HEK293 (cell line): ENCODE measurements around the gene DHRS12.

Source experiments
- CTCF ChIA-PET: fragments of 350-600 bp; formaldehyde crosslinking; extraction: SDS; loops from one replicate; lab custom pipeline; 2021; ENCODE audit warnings: antibody characterized with exemption; lab: Yijun Ruan, JAX
- POLR2A ChIA-PET: fragments of 300-600 bp; formaldehyde crosslinking; extraction: SDS; loops from one replicate; lab custom pipeline; 2020; ENCODE audit warnings: antibody characterized with exemption, inconsistent platforms; lab: Yijun Ruan, JAX
- H3K27ac ChIP-seq: fragments of 200-500 bp; sonication (Bioruptor generic); 2 replicates; pipeline ENCODE4 v1.5.1; 2014; ENCODE audit warnings: low read depth, low read length, control low read depth, inconsistent platforms; ENCODE audit errors: extremely low read depth
- H3K36me3 ChIP-seq, 2 experiments: fragments of 200-500 bp in 1 of 2; sonication (Bioruptor generic) in 1 of 2; 1 replicate in 1 of 2; 2 replicates in 1 of 2; pipeline ENCODE4 v1.5.1; 2014 to 2017; ENCODE audit warnings: inconsistent platforms in 2 of 2, low read length in 2 of 2; ENCODE audit not compliant: control insufficient read depth in 2 of 2, insufficient read depth in 1 of 2
- H3K4me1 ChIP-seq: fragments of 200-500 bp; sonication (Bioruptor generic); 2 replicates; pipeline ENCODE4 v1.5.1; 2014; ENCODE audit warnings: mild to moderate bottlenecking, low read length, inconsistent platforms; ENCODE audit not compliant: control insufficient read depth, insufficient read depth
- H3K4me3 ChIP-seq: 2 replicates; pipeline ENCODE4 v1.5.1; 2011; ENCODE audit warnings: low read depth, mild to moderate bottlenecking, control low read depth, low read length, moderate library complexity
- H3K9me3 ChIP-seq: fragments of 200-500 bp; sonication (Bioruptor generic); 2 replicates; pipeline ENCODE4 v1.5.1; 2014; ENCODE audit warnings: low read depth, low read length, inconsistent platforms; ENCODE audit not compliant: control insufficient read depth, insufficient read depth
- GLIS2 ChIP-seq: fragments of 450-650 bp; formaldehyde crosslinking; IDR thresholded peaks from 2 replicates; pipeline ENCODE4 v1.5.1; 2016; ENCODE audit warnings: missing biosample characterization, missing genetic modification characterization
- IKZF3 ChIP-seq: fragments of 450-650 bp; IDR thresholded peaks from 2 replicates; pipeline ENCODE4 v1.5.0; 2018; ENCODE audit warnings: missing biosample characterization, mild to moderate bottlenecking, missing genetic modification characterization, moderate library complexity
- KLF16 ChIP-seq: fragments of 450-650 bp; formaldehyde crosslinking; IDR thresholded peaks from 2 replicates; pipeline ENCODE4 v1.5.1; 2017; ENCODE audit warnings: missing biosample characterization, missing genetic modification characterization
- OVOL3 ChIP-seq: fragments of 450-650 bp; formaldehyde crosslinking; IDR thresholded peaks from 2 replicates; pipeline ENCODE4 v1.5.1; 2016; ENCODE audit warnings: missing biosample characterization, missing genetic modification characterization
- SCRT1 ChIP-seq: fragments of 450-650 bp; formaldehyde crosslinking; IDR thresholded peaks from 2 replicates; pipeline ENCODE4 v1.5.1; 2016; ENCODE audit warnings: missing biosample characterization, missing genetic modification characterization, borderline replicate concordance
- SP7 ChIP-seq: fragments of 450-650 bp; formaldehyde crosslinking; IDR thresholded peaks from 2 replicates; pipeline ENCODE4 v1.5.1; 2016; ENCODE audit warnings: missing biosample characterization, missing genetic modification characterization
- TCF7L2 ChIP-seq: IDR thresholded peaks from 2 replicates; pipeline ENCODE4 v1.6.1; 2011; ENCODE audit warnings: low read depth, mild to moderate bottlenecking, inconsistent platforms, low read length, moderate library complexity, borderline replicate concordance
- YY1 ChIP-seq: fragments of 450-650 bp; formaldehyde crosslinking; IDR thresholded peaks from 2 replicates; pipeline ENCODE4 v1.5.1; 2018; ENCODE audit warnings: missing biosample characterization, missing genetic modification characterization
- ZBTB7A ChIP-seq: fragments of 450-650 bp; formaldehyde crosslinking; IDR thresholded peaks from 2 replicates; pipeline ENCODE4 v1.5.1; 2016; ENCODE audit warnings: low read depth, missing biosample characterization, missing genetic modification characterization
- ZNF133 ChIP-seq: fragments of 450-650 bp; formaldehyde crosslinking; IDR thresholded peaks from 2 replicates; pipeline ENCODE4 v1.5.1; 2016; ENCODE audit warnings: missing biosample characterization, missing genetic modification characterization
- ZNF138 ChIP-seq: fragments of 450-650 bp; formaldehyde crosslinking; IDR thresholded peaks from 2 replicates; pipeline ENCODE4 v1.5.1; 2016; ENCODE audit warnings: missing biosample characterization, missing genetic modification characterization, borderline replicate concordance
- ZNF16 ChIP-seq: fragments of 450-650 bp; formaldehyde crosslinking; IDR thresholded peaks from 2 replicates; pipeline ENCODE4 v1.5.1; 2016; ENCODE audit warnings: low read depth, missing biosample characterization, missing genetic modification characterization
- ZNF335 ChIP-seq: fragments of 450-650 bp; formaldehyde crosslinking; conservative IDR thresholded peaks from 2 replicates; pipeline ENCODE4 v1.5.1; 2016; ENCODE audit warnings: missing biosample characterization, missing genetic modification characterization
- ZNF571 ChIP-seq: fragments of 450-650 bp; formaldehyde crosslinking; IDR thresholded peaks from 2 replicates; pipeline ENCODE4 v1.5.0; 2017; ENCODE audit warnings: missing biosample characterization, missing genetic modification characterization
- ZNF660 ChIP-seq: fragments of 450-650 bp; IDR thresholded peaks from 2 replicates; pipeline ENCODE4 v1.5.1; 2018; ENCODE audit warnings: missing biosample characterization, mild to moderate bottlenecking, missing genetic modification characterization
- ZNF792 ChIP-seq: fragments of 450-650 bp; formaldehyde crosslinking; IDR thresholded peaks from 2 replicates; pipeline ENCODE4 v1.5.1; 2016; ENCODE audit warnings: missing biosample characterization, missing genetic modification characterization
- ZNF843 ChIP-seq: fragments of 450-650 bp; formaldehyde crosslinking; IDR thresholded peaks from 2 replicates; pipeline ENCODE4 v1.5.1; 2016; ENCODE audit warnings: missing biosample characterization, missing genetic modification characterization
- TF ChIP-seq, protein P1 (sequence below): fragments of 450-650 bp; formaldehyde crosslinking; IDR thresholded peaks from 2 replicates; pipeline ENCODE4; 2016; ENCODE audit warnings: missing biosample characterization, missing genetic modification characterization
- TF ChIP-seq, protein P2 (sequence below): fragments of 450-650 bp; formaldehyde crosslinking; IDR thresholded peaks from 2 replicates; pipeline ENCODE4 v1.5.1; 2017; ENCODE audit warnings: missing biosample characterization, missing genetic modification characterization
- TF ChIP-seq, protein P3 (sequence below): fragments of 450-650 bp; formaldehyde crosslinking; IDR thresholded peaks from 2 replicates; pipeline ENCODE4 v1.5.1; 2016; ENCODE audit warnings: missing biosample characterization, missing genetic modification characterization

The DHRS12 gene

DNA sequence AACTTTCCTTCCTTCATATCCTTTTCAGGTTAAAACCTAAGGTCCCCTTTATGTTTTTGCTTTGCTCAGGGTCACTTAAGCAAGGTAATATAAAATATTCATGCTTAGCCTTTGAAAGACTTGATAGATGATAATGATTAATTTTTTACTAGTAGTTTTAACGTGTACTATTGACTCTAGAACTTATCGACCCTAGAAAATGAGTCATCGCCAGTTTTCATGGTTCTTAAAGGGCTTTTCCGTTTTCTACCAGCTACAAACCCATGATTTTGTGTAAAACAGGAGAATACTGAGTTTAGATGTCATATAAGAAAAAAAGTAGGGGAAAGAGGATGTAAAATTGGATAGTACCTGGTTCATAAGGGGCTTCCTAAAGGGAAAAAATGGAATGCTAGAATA is 75.7 kb downstream of the DHRS12 start (continued):
- TF ChIP-seq, protein P1, sequence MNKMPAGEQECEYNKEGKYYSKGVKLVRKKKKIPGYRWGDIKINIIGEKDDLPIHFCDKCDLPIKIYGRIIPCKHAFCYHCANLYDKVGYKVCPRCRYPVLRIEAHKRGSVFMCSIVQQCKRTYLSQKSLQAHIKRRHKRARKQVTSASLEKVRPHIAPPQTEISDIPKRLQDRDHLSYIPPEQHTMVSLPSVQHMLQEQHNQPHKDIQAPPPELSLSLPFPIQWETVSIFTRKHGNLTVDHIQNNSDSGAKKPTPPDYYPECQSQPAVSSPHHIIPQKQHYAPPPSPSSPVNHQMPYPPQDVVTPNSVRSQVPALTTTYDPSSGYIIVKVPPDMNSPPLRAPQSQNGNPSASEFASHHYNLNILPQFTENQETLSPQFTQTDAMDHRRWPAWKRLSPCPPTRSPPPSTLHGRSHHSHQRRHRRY (tag by site-specific recombination): no peak
- TF ChIP-seq ZNF660 (tag by site-specific recombination) (no peak), IKZF3 (tag by site-specific recombination) (no peak), ZNF571 (tag by site-specific recombination) (no peak), ZNF133 (tag by site-specific recombination) (no peak), KLF16 (tag by site-specific recombination) (no peak), SCRT1 (no peak), ZBTB7A (tag by site-specific recombination) (no peak), ZNF792 (tag by site-specific recombination) (no peak)
- TF ChIP-seq, protein P2, sequence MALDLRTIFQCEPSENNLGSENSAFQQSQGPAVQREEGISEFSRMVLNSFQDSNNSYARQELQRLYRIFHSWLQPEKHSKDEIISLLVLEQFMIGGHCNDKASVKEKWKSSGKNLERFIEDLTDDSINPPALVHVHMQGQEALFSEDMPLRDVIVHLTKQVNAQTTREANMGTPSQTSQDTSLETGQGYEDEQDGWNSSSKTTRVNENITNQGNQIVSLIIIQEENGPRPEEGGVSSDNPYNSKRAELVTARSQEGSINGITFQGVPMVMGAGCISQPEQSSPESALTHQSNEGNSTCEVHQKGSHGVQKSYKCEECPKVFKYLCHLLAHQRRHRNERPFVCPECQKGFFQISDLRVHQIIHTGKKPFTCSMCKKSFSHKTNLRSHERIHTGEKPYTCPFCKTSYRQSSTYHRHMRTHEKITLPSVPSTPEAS (tag by site-specific recombination): no peak
- TF ChIP-seq, protein P3, sequence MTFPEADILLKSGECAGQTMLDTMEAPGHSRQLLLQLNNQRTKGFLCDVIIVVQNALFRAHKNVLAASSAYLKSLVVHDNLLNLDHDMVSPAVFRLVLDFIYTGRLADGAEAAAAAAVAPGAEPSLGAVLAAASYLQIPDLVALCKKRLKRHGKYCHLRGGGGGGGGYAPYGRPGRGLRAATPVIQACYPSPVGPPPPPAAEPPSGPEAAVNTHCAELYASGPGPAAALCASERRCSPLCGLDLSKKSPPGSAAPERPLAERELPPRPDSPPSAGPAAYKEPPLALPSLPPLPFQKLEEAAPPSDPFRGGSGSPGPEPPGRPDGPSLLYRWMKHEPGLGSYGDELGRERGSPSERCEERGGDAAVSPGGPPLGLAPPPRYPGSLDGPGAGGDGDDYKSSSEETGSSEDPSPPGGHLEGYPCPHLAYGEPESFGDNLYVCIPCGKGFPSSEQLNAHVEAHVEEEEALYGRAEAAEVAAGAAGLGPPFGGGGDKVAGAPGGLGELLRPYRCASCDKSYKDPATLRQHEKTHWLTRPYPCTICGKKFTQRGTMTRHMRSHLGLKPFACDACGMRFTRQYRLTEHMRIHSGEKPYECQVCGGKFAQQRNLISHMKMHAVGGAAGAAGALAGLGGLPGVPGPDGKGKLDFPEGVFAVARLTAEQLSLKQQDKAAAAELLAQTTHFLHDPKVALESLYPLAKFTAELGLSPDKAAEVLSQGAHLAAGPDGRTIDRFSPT (tag by site-specific recombination): no peak

DNA sequence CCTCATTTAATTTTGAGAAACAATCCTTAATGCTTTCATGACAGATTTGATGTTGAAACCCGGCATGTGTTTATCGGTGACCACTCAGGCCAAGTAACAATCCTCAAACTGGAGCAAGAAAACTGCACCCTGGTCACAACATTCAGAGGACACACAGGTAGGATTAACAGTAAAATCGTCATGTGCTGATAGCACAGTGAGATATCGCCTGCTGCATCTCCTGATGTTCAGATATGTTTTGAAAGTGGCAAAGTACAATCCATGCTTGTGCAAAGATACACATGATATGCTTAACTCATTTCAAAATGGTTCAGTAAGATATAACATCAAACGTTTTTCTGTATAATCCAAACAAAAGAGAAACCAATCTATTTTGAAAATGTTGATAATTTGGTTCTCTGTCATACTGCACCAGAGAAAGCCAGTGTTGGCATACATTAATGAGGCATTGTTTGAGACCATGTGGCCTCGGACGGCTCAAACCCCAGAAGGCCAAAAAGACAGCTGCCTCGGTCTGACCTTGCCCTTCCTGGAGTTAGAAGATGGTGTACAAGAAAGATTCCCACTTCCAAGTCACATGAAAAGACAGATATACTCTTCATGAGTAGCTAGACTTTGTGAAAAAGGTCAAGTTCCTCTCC is 76.2 kb downstream of the DHRS12 start:
- POLR2A ChIA-PET: no interaction called here
- H3K27ac ChIP-seq: no peak overlapping the region
- TF ChIP-seq ZNF335 (tag by site-specific recombination): no peak
- no peak for TF ChIP-seq GLIS2
- no peak for TF ChIP-seq ZNF16 (tag by site-specific recombination)
- H3K9me3 ChIP-seq: no peaks in the 10 kb centered on the region
- peaks cover 0 to 4% of the 10 kb centered on the region in 2 experiments; a peak in 2 of 3 replicates for H3K36me3 ChIP-seq
- no peak overlapping the region for H3K4me3 ChIP-seq
- CTCF ChIA-PET: no interaction called here
- no peaks in the 10 kb centered on the region for H3K4me1 ChIP-seq

DNA sequence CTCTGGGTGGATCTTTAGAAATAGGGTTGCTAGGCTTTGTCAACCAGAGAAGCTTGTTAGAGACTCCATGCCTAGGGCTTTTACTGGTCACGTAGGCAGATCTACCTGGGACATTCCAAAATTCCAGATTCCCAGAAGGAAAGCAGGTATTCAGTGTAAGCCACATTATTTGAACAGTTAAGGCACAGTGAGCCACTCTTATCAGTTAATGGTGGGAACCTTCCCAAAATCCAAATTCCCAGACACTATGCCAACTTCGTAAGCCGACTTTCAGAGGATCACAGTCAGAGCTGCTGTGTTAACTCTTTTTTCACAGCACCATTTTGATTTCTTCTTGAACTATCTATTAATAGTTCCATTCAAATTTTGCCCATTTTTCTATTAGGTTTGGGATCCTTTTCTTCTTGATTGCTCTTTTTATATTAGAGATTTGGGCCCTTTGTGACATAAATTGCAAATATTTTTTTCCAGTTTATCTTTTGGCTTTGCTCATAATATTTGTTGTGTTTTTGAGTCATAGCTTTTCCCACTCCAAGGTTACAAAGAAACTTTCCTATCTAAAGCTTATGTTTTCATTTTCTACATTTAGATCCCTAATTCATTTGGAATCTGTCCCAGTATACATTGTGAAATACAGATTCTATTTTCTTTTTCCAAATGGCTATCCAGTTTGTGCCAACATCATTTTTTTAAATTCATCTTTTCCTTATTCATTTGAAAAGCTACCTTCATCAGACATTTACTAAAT is 77.3 kb downstream of the DHRS12 start:
- CTCF ChIA-PET: interaction anchor here (0.6 kb wide), 1 partner anchor 504 kb away, joined by 4 read pairs; no protein-coding TSS in a partner anchor
- peaks cover 0 to 4% of the 10 kb centered on the region in 2 experiments; a peak in 2 of 3 replicates for H3K36me3 ChIP-seq
- H3K4me1 ChIP-seq: no peaks in the 10 kb centered on the region
- POLR2A ChIA-PET: interaction anchor here (0.6 kb wide), 1 partner anchor 26 kb away, joined by 4 read pairs; no protein-coding TSS in a partner anchor
- H3K9me3 ChIP-seq: no peaks in the 10 kb centered on the region
- no peak for TF ChIP-seq KLF16 (tag by site-specific recombination)
- TF ChIP-seq, protein P3 (tag by site-specific recombination): no peak
- no peak for TF ChIP-seq YY1 (tag by site-specific recombination)
- no peak for TF ChIP-seq OVOL3
- TF ChIP-seq SP7 (tag by site-specific recombination): no peak
- no peak for TF ChIP-seq TCF7L2
- TF ChIP-seq ZNF138 (tag by site-specific recombination): no peak
- TF ChIP-seq ZNF843 (tag by site-specific recombination): no peak
- H3K4me3 ChIP-seq: no peak overlapping the region
- H3K27ac ChIP-seq: no peak overlapping the region
